Hepatic stellate cell (primary cell): ENCODE measurements around the gene ALDH1A3.
"Not testable (repeated sequence)": the region's sequence is repeated elsewhere in the genome, so short reads cannot be mapped to it uniquely, and the experiment has no call there.

Experiments used
- DNase-seq: peaks from one replicate; pipeline ENCODE4 v3.0.0; 2011; ENCODE audit warnings: low spot score

Gene ALDH1A3

GRCh38 chr15:100879464-100880138 is at the start of gene ALDH1A3:
ALDH1A3 (plus strand) TSS chr15:100879831; CDS start chr15:100879908, 77 bp downstream.
- DNase-seq, result no peak

GRCh38 chr15:100831467-100831866 is 48.2 kb upstream of the ALDH1A3 start:
- no peak for DNase-seq

GRCh38 chr15:100832149-100832942 is 47.3 kb upstream of the ALDH1A3 start:
- no peak for DNase-seq

- no peak for DNase-seq
Measured at GRCh38 chr15:100833417-100834389, 45.9 kb upstream of the ALDH1A3 start.

- no peak for DNase-seq
Measured at GRCh38 chr15:100834731-100835130, 44.9 kb upstream of the ALDH1A3 start.

- no peak for DNase-seq
Measured at GRCh38 chr15:100835636-100836035, 44.0 kb upstream of the ALDH1A3 start.

- DNase-seq, result no peak
Measured at GRCh38 chr15:100836501-100836900, 43.1 kb upstream of the ALDH1A3 start.

GRCh38 chr15:100841426-100841825 is 38.2 kb upstream of the ALDH1A3 start:
- no peak for DNase-seq

- no peak for DNase-seq
Measured at GRCh38 chr15:100842756-100843730, 36.6 kb upstream of the ALDH1A3 start.

- no peak for DNase-seq
Measured at GRCh38 chr15:100844167-100844566, 35.5 kb upstream of the ALDH1A3 start.

- no peak for DNase-seq
Measured at GRCh38 chr15:100844778-100845177, 34.9 kb upstream of the ALDH1A3 start.

- DNase-seq, result no peak
Measured at GRCh38 chr15:100847194-100847593, 32.4 kb upstream of the ALDH1A3 start.

GRCh38 chr15:100849021-100849854 is 30.4 kb upstream of the ALDH1A3 start:
- DNase-seq, result no peak

GRCh38 chr15:100849855-100850218 is 29.8 kb upstream of the ALDH1A3 start:
- DNase-seq, result no peak

GRCh38 chr15:100851428-100852015 is 28.1 kb upstream of the ALDH1A3 start:
- DNase-seq, result not testable (repeated sequence)

- DNase-seq, result no peak
Measured at GRCh38 chr15:100852630-100853029, 27.0 kb upstream of the ALDH1A3 start.

- DNase-seq, result no peak
Measured at GRCh38 chr15:100853676-100854440, 25.8 kb upstream of the ALDH1A3 start.

GRCh38 chr15:100856867-100857266 is 22.8 kb upstream of the ALDH1A3 start:
- DNase-seq, result no peak

- DNase-seq, result no peak
Measured at GRCh38 chr15:100858294-100858693, 21.3 kb upstream of the ALDH1A3 start.
